HG03469 (cell line): Measurements from ENCODE around the gene HCN2.

Source experiments
- ATAC-seq: cut with Tn5 transposase; IDR thresholded peaks from one replicate; pipeline ENCODE4 v1.9.1; 2021; ENCODE audit warnings: mild to moderate bottlenecking, moderate library complexity, moderate number of reproducible peaks; ENCODE audit not compliant: unreplicated experiment

Gene HCN2

GRCh38 chr19:633786-634639, 44.3 kb downstream of the HCN2 start:
- no peak for ATAC-seq

DNA sequence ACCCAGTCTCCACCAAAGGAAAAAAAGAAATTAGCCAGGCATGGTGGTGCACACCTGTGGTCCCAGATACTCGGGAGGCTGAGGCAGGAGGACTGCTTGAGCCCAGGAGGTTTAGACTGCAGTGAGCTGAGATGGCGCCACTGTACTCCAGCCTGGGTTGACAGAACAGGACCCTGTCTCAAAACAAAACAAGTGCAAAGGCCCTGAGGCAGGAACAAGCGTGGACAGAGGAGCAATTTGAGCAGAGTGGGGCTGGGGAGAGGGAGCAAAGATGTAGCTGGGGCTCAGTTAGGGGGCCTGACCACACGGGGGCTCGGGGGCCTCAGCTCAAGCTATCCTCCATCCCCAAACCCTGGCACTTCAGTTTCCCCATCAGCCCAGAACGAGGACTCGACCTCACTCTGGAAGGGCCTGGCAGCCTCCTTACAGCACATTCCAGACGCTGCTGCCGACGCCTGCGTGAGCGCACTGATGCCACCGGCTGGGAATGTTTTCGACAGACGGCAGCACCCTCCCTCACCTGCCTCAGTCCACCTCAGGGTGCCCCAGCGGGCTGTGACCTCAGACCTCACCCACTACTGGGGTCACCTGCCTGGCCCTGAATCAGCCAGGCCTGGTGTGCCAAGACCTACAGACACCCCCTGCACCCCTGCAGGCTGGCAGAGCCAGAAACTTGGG, 45.4 kb downstream of the HCN2 start:
- ATAC-seq: no peak

- ATAC-seq: no peak
Observed at GRCh38 chr19:638906-639252, 49.2 kb downstream of the HCN2 start.

DNA sequence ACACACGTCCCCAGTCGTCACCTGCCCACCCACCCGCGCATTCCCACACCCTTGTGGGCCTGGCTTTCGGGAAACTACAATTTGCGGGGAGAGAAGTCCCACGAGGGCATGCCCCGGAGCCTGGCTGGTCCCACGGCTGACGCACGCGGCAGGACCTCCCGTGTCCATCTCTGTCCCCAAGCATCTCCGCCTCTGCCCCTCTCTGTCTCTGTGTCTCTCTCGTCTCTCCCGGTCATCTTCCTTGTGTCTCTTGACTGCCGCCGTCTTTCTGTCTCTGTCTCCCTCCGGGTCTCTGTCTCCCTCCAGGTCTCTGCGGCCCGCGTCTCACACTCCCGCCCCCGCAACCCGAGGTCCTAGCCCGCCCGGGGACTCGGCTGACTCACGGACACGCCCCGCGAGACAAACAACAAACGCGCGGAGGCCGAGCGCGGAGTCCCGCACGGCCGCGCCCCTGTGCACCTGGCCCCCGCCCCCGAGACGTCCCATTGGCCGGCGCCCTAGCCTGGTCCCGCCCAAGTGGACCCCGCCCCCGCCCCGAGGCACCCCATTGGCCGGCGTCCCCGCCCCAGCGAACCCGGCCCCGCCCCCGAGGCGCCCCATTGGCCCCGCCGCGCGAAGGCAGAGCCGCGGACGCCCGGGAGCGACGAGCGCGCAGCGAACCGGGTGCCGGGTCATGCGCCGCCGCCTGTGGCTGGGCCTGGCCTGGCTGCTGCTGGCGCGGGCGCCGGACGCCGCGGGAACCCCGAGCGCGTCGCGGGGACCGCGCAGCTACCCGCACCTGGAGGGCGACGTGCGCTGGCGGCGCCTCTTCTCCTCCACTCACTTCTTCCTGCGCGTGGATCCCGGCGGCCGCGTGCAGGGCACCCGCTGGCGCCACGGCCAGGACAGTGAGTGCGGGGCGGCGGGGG, 49.8 kb downstream of the HCN2 start, which contains the start of gene FGF22:
FGF22 (plus strand) TSS at position 627 of the 908 bp plus-strand sequence; CDS start at position 674, 47 bp downstream.
- no peak for ATAC-seq

DNA sequence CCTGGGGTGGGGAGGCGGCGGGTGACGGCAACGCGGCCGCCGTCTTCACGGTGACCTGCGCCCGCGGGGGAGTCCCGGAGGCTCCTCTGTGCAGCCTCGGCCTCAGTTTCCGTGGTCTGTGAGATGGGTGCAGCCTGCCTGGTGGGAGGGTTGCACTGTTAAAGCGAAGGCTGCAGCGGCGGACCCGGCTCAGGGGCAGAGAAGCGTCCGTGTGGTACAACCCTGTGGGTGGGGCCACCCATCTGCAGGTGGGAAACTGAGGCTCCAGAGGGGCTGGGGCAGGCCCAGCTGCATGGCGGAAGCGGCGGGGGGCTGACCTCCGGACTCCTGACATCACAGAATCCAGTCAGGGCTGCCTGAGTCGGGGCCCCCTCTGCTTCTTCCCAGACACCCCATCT, 50.5 kb downstream of the HCN2 start:
- no peak for ATAC-seq

- ATAC-seq: no peak
Observed at GRCh38 chr19:640606-641189, 51.0 kb downstream of the HCN2 start.

- ATAC-seq: no peak
Observed at GRCh38 chr19:641702-642101, 52.0 kb downstream of the HCN2 start.

DNA sequence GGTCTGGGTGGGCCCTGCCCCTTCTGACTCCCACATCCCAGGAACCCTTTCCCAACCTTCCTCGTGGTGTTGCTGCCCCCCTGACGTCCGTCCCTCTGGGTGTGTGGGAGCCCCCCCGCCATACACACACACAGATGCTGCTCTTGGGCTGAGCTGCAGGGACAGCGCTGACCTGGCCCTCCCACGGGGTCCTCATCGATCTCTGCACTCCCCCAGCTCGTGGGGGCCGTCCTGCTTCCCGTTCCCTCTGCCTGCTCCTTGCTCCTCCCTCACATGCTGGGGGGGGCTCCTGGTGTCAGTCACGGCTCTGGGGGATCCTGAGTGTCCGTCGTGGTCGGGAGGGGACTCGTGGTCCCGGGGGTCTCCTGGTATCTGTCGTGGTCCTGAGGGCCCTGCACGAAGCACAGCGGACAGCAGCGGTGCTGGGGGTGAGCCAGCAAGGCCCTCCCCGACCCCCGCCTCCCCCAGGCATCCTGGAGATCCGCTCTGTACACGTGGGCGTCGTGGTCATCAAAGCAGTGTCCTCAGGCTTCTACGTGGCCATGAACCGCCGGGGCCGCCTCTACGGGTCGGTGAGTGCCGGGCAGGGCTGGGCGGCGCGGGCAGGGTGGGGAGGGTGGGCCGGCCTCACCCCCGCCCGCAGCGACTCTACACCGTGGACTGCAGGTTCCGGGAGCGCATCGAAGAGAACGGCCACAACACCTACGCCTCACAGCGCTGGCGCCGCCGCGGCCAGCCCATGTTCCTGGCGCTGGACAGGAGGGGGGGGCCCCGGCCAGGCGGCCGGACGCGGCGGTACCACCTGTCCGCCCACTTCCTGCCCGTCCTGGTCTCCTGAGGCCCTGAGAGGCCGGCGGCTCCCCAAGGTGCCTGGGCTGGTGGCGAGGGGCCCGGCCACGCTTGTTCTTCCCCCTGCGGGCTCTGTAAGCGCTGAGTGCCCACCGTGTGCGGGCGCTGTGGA, 53.4 kb downstream of the HCN2 start:
- no peak for ATAC-seq

DNA sequence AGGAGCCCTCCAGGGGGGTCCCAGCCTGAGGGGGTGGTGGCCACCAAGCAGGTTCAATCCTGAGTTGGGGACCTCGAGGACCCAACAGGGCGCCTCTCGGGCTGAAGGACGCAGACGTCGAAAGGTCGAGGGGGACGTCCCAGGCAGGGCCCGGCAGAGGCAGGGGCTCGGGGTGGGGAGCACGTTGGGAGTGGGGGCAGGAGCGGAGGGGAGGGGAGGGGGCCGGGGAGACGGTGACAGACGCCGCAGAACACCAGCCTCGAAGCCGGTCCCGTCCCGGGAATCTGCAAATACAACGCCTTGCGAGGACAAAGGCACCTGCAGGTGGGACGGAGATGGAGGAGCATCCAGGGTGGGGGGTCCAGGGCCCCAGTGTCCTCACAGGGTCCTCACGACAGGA, 54.1 kb downstream of the HCN2 start:
- no peak for ATAC-seq

GRCh38 chr19:644363-644762, 54.7 kb downstream of the HCN2 start:
- ATAC-seq: no peak

DNA sequence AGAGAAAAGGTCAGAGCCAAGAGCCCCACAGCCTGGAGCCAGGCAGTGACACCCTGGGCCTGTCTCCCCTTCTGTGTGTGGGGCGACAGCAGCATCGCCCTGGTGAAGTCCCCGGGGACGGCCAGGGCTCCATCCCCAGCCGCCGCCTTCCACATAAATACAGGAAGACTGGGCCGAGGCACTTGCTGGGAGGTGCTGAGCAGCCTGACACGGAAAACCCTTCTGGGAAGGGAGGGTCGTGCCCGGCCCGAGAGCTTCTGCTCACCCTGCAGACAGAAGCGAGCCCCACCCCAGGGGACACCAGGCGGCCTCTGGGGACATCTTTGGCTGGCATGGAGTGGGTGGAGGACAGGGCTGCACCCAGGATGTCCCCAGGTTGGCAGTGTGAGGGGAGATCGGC, 55.1 kb downstream of the HCN2 start:
- ATAC-seq: no peak

DNA sequence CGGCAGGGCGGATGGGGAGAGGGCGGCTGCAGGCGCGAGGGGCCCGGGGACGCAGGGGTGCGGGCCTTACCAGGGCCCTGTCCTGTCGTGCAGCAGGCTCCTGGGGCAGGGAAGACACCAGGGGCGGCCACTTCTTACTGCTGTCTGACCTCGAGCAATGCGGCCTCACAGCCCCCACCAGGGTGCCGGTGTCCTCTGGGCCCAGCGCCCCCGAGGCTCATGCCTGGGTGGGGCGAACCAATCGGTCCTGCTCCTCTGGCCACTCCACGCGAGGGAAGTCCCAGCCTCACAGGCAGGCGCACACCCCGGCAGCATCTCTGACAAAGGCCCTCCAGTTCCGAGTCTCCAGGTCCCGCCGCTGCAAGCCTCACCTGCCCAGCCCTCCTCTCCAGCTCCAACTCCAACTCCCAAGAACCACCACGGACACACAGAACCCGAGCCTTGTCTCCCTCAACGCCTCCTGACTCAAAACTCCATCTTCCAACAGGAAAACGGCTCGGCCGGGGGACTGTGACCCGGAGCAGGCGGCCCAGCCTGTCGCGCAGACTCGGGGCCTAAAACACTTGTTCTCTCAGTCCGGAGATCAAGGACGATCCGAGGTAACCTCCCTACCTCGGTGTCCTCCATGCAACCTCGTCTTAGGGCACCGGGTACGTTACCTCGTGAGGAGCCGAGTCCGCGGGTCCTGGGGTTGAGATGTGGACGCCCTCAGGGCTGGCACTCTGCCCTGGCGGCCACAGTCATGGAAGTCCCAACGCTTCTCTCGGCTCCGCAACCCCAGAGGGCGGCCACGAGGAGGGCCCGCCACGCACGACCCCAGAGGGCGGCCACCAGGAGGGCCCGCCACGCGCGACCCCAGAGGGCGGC, 56.5 kb downstream of the HCN2 start:
- no peak for ATAC-seq

- ATAC-seq: no peak
Observed at GRCh38 chr19:646779-647565, 57.3 kb downstream of the HCN2 start.

DNA sequence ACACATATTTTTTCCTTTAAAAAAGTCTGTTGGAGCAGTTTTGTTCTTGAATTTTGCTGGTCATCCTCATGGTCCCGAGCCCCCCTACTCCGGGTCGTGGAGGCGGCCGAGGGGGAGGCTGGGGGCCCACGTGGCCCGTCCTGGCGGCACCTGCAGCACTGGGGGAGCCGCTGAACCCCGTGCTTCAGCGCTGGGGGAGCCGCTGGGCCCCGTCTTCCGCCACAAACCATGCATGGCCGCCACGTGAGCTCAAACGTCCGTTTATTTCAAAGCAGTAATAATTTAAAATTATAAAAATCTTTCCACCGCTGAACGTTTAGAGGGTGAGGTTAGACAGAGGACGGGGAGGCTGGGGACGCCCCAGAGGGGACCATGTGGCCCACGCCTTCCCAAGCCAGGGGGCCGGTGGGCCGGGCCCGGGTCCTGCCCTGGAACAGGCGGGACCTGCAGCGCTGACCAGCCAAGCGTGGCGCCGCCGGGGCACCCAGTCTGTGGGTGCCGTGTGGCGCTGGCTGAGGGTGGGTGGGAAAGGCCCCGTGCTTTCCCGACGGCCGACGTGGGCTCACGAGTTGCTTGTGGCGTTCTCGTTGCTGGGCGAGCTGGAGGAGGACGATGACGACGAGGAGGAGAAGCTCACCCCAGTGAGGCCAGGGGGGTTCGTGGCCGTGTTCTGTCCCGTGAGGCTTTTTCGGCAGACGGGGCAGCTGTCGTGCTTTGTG, 58.0 kb downstream of the HCN2 start:
- no peak for ATAC-seq

DNA sequence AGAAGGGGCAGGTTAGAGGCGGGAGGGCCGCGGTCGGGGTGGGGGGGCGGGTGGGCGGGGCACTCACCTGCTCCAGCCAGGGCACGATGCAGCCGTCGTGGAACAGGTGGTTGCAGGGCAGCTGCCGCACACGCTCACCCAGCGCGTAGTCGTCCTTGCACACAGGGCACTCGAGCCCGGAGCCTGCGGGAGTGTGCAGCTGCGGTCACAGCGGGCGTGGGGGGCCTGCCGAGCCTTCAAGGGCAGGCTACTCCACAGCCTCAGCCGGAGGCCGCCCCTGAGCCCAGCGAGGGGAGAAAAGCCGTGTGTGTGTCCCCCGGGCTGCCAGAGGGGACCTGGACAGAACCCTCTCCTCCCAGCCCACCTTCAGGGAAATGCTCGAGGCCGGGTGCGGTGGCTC, 58.6 kb downstream of the HCN2 start:
- no peak for ATAC-seq

DNA sequence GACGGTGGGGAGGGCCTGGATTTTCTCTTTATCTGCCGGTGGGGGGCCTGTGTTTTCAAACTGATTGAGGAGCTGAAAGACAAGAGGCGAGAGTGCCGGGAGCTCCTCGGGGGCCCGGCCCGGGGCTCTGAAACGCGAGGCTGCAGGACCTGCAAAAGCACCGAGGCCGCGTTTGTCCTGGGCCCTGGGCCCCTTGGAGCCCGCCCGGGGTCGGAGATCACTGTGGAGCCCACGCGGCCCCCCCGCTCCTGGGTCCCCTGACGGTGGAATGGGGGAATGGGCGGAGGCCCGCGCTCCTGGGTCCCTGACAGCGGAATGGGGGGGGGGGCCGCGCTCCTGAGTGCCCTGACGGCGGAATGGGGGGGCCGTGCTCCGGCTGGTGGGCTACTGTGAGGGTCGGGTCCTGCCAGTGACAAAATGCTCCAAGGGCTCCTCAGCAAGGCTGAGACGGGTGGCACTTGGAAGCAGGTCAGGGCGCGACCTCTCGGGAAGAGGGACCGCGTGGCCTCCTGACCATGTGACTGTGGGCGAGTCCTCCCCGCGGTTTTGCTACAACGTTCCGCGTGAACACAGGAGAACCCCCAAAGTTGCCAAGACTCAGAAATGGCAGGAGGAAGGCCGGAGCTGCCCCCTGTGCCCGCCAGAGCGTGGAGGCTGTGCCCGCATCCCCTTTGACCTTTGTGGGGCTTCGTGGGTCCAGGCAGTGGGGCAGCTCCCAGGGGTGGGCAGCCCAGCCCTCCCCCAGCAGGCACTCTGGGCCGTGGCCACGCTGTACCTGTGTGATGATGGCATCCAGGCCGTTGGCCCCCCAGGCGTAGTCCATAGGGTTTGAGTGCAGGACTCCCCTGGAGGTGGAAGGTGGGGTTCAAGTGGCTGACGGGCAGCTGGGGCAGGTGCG, 59.5 kb downstream of the HCN2 start:
- no peak for ATAC-seq
